Pons (tissue), 1 donor: Measurements from ENCODE around the gene USP37.

Experiments
- DNase-seq: peaks from one replicate; pipeline ENCODE4 v3.0.0-alpha.2; 2016; ENCODE audit warnings: low spot score

USP37 gene

GRCh38 chr2:218401890-218402289 is 166.3 kb downstream of the USP37 start:
- no peak for DNase-seq

GRCh38 chr2:218400930-218401881 is 166.9 kb downstream of the USP37 start:
- DNase-seq = no peak
